ENCODE data around the gene RBMS1. TPM values are rescaled to one million over a fixed set of nuclear protein-coding genes. Genes with fewer than 3 reads are reported as not detected.

RBMS1 gene
- total RNA-seq, 1 donor from 2014 or later = 54.7 TPM

DNA sequence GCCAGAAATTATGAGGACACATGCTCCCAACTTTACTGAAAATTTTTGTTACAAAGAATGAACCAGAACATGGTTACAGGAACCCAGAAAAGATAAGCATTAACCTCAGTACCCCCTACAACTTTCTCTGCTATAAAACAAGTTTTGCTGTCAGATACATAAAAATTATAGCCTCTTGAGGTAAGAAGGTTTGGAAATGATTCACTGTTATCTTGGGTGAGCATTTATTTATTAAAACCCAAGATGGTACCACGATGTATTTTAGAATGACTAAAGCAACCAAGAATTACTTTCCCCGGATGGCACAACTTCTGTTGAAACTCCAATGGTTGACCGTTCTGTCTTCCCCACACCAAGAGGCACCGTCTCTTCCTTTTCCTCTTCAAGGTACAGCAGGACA lies 72.9 kb downstream of the RBMS1 start:
- no peak for DNase-seq (ENCODE audit: low read depth)
- TF ChIP-seq, protein P1, sequence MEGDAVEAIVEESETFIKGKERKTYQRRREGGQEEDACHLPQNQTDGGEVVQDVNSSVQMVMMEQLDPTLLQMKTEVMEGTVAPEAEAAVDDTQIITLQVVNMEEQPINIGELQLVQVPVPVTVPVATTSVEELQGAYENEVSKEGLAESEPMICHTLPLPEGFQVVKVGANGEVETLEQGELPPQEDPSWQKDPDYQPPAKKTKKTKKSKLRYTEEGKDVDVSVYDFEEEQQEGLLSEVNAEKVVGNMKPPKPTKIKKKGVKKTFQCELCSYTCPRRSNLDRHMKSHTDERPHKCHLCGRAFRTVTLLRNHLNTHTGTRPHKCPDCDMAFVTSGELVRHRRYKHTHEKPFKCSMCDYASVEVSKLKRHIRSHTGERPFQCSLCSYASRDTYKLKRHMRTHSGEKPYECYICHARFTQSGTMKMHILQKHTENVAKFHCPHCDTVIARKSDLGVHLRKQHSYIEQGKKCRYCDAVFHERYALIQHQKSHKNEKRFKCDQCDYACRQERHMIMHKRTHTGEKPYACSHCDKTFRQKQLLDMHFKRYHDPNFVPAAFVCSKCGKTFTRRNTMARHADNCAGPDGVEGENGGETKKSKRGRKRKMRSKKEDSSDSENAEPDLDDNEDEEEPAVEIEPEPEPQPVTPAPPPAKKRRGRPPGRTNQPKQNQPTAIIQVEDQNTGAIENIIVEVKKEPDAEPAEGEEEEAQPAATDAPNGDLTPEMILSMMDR (conservative IDR thresholded peaks at IDR 0.05; ENCODE audit: low read depth, low read length) = no peak

GRCh38 chr2:160419776-160420505 lies 73.7 kb downstream of the RBMS1 start:
- TF ChIP-seq, protein P1 (conservative IDR thresholded peaks at IDR 0.05; ENCODE audit: low read depth, low read length) = no peak
- H3K4me3 ChIP-seq (ENCODE audit: low read depth, low read length) = no peak overlapping the region
- DNase-seq (ENCODE audit: low read depth) = no peak

More for the DNA sequence above, 72.9 kb downstream of the RBMS1 start:
- no peak overlapping the region for H3K4me3 ChIP-seq (ENCODE audit: low read depth, low read length)

DNA sequence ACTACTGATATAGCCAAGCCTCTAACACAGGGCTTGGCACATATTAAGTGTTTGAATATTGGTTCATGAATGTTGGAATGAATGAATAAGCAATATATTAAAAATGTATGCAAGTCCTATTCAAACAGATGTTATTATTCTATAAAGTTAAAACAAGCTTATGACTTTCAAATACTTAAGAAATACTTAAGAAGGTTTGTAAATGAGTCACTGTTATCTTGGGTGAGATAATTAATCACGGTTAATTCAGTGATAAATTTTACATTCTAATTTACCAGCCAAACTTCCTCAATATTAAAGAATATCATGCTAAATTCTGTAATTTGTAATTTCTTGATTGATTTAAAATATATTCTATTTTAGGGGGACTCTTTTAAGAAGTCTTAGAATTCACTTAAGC lies 74.8 kb downstream of the RBMS1 start:
- TF ChIP-seq, protein P1 (conservative IDR thresholded peaks at IDR 0.05; ENCODE audit: low read depth, low read length) = no peak
- no peak for DNase-seq (ENCODE audit: low read depth)
- H3K4me3 ChIP-seq (ENCODE audit: low read depth, low read length) = no peak overlapping the region

GRCh38 chr2:160418398-160418765 lies 75.2 kb downstream of the RBMS1 start:
- TF ChIP-seq, protein P1 (conservative IDR thresholded peaks at IDR 0.05; ENCODE audit: low read depth, low read length) = no peak
- no peak overlapping the region for H3K4me3 ChIP-seq (ENCODE audit: low read depth, low read length)
- DNase-seq (ENCODE audit: low read depth) = no peak

- TF ChIP-seq, protein P1 (conservative IDR thresholded peaks at IDR 0.05; ENCODE audit: low read depth, low read length) = no peak
- no peak for DNase-seq (ENCODE audit: low read depth)
- no peak overlapping the region for H3K4me3 ChIP-seq (ENCODE audit: low read depth, low read length)
Observed at GRCh38 chr2:160417745-160418397, 75.7 kb downstream of the RBMS1 start.

DNA sequence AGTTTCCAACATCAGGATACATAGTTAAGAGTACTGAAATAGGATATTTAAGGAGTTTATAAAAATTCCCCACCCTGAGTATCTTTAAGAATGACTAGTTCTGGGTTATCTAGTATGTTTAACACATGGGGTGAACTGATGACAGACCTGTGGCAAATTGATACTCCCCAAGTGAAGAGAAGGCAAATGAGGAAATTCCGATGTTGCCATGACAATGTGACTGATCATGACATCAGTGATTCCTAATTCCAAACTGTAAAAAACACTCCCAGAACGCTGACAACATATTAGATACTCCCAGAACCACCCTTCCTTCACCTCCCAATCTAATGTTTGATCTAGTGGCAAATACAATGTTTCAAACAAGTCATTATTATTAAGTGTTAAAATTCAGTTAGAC lies 77.6 kb downstream of the RBMS1 start:
- TF ChIP-seq, protein P1 (conservative IDR thresholded peaks at IDR 0.05; ENCODE audit: low read depth, low read length) = no peak
- no peak overlapping the region for H3K4me3 ChIP-seq (ENCODE audit: low read depth, low read length)
- DNase-seq (ENCODE audit: low read depth) = no peak

All from epithelial cell of proximal tubule (primary cell).